Bronchial epithelial cell (primary cell): ENCODE measurements around the gene STARD3NL. TPM values are rescaled to one million over a fixed set of nuclear protein-coding genes. Genes with fewer than 3 reads are reported as not detected.
"Not testable (repeated sequence)": the region's sequence is repeated elsewhere in the genome, so short reads cannot be mapped to it uniquely, and the experiment has no call there.

Source experiments
- DNase-seq: peaks from one replicate; pipeline ENCODE4 v3.0.0-alpha.2; 2010; ENCODE audit warnings: low read depth
- FAIRE-seq: peaks from 2 replicates; lab custom pipeline; 2011; peaks lifted over from hg19 to GRCh38; lab: Jason Lieb, UNC
- H3K27me3 ChIP-seq: 2 replicates; pipeline ENCODE4 v1.5.1; 2011; ENCODE audit warnings: low read length; ENCODE audit not compliant: control insufficient read depth, insufficient read depth
- H3K36me3 ChIP-seq: 2 replicates; pipeline ENCODE4 v1.5.1; 2011; ENCODE audit warnings: low read length; ENCODE audit not compliant: control insufficient read depth, insufficient read depth
- H3K4me3 ChIP-seq: 2 replicates; pipeline ENCODE4 v1.5.1; 2011; ENCODE audit warnings: mild to moderate bottlenecking, low read depth, low read length, control low read depth
- CTCF ChIP-seq: IDR thresholded peaks from 2 replicates; pipeline ENCODE4 v1.5.1; 2011; ENCODE audit warnings: mild to moderate bottlenecking, moderate library complexity, low read length, control low read depth, inconsistent platforms; ENCODE audit not compliant: insufficient read depth, severe bottlenecking
- total RNA-seq: library from RNA; depleted of rRNA; stranded (reverse); fragments of >200 nt; gene quantifications from 2 replicates; pipeline ENCODE4 v1.2.1, GENCODE V29; 2014

The STARD3NL gene
- total RNA-seq, 1 donor from 2014 or later, result 35.0 TPM

- H3K27me3 ChIP-seq, result no peaks in the 10 kb centered on the region
- DNase-seq (no peak), FAIRE-seq (no peak)
Observed at GRCh38 chr7:38262545-38262944, 84.5 kb downstream of the STARD3NL start.

GRCh38 chr7:38263274-38263673 is 85.2 kb downstream of the STARD3NL start:
- not testable (repeated sequence) for H3K27me3 ChIP-seq, FAIRE-seq, DNase-seq, H3K36me3 ChIP-seq, H3K4me3 ChIP-seq

More at GRCh38 chr7:38262545-38262944, 84.5 kb downstream of the STARD3NL start:
- no peaks in the 10 kb centered on the region for H3K36me3 ChIP-seq
- TF ChIP-seq CTCF, result no peak
- H3K4me3 ChIP-seq, result no peak overlapping the region

GRCh38 chr7:38264602-38265001 is 86.6 kb downstream of the STARD3NL start:
- H3K36me3 ChIP-seq, H3K4me3 ChIP-seq, H3K27me3 ChIP-seq, FAIRE-seq, DNase-seq: not testable (repeated sequence)

- not testable (repeated sequence) for H3K4me3 ChIP-seq, DNase-seq, H3K36me3 ChIP-seq, H3K27me3 ChIP-seq, FAIRE-seq
Observed at GRCh38 chr7:38265958-38266357, 87.9 kb downstream of the STARD3NL start.

- H3K27me3 ChIP-seq, DNase-seq, FAIRE-seq: not testable (repeated sequence)
Observed at GRCh38 chr7:38269704-38270346, 91.8 kb downstream of the STARD3NL start.

GRCh38 chr7:38270405-38270804 is 92.4 kb downstream of the STARD3NL start:
- H3K27me3 ChIP-seq, H3K4me3 ChIP-seq, DNase-seq, H3K36me3 ChIP-seq: not testable (repeated sequence)
- FAIRE-seq, result peak; percentile 97

More at GRCh38 chr7:38269704-38270346, 91.8 kb downstream of the STARD3NL start:
- H3K36me3 ChIP-seq, H3K4me3 ChIP-seq: not testable (repeated sequence)

- H3K27me3 ChIP-seq, result no peaks in the 10 kb centered on the region
- no peaks in the 10 kb centered on the region for H3K36me3 ChIP-seq
- TF ChIP-seq CTCF, result no peak
- no peak for DNase-seq
- no peak for FAIRE-seq
- no peak within 1 kb of the TSS for H3K4me3 ChIP-seq
Observed at GRCh38 chr7:38273286-38273995, 95.4 kb downstream of the STARD3NL start, which contains the start of gene TARP. TARP (minus strand) TSS chr7:38273636.

- Histone ChIP-seq H3K4me3 (no peak overlapping the region), H3K27me3 (no peaks in the 10 kb centered on the region), H3K36me3 (no peaks in the 10 kb centered on the region)
- TF ChIP-seq CTCF, result no peak
- no peak for FAIRE-seq
- no peak for DNase-seq
Observed at GRCh38 chr7:38274486-38274885, 96.4 kb downstream of the STARD3NL start.
